BJ (cell line): ENCODE data around the gene PCGF3. TPM values are rescaled to one million over a fixed set of nuclear protein-coding genes. Genes with fewer than 3 reads are reported as not detected.

ENCODE experiments used
- CTCF ChIA-PET: fragments of 350-600 bp; formaldehyde crosslinking; extraction: SDS; loops from one replicate; lab custom pipeline; 2021; ENCODE audit warnings: antibody characterized with exemption, inconsistent platforms; lab: Yijun Ruan, JAX
- POLR2A ChIA-PET: fragments of 300-600 bp; sonication (Branson Sonifier 250); formaldehyde crosslinking; extraction: SDS; loops from one replicate; lab custom pipeline; 2021; ENCODE audit warnings: antibody characterized with exemption; lab: Charles Lee
- DNase-seq: peaks from one replicate; pipeline ENCODE4 v3.0.0-alpha.2; 2011; ENCODE audit warnings: low read depth
- H3K27me3 ChIP-seq: 2 replicates; pipeline ENCODE4 v1.6.0; 2011; ENCODE audit warnings: low read length; ENCODE audit not compliant: control insufficient read depth, insufficient read depth
- H3K36me3 ChIP-seq: 2 replicates; pipeline ENCODE4 v1.5.1; 2011; ENCODE audit warnings: low read length; ENCODE audit not compliant: control insufficient read depth, insufficient read depth
- H3K4me3 ChIP-seq: 2 replicates; pipeline ENCODE4 v1.5.1; 2011; ENCODE audit warnings: low read depth, mild to moderate bottlenecking, control low read depth, low read length
- polyA plus RNA-seq: library from polyadenylated mRNA; depleted of rRNA; stranded (reverse); fragments of >200 nt; gene quantifications from 2 replicates; pipeline ENCODE4 v1.2.3, GENCODE V29; 2011
- TF ChIP-seq, protein P1 (sequence below): IDR thresholded peaks from 2 replicates; pipeline ENCODE4 v1.5.1; 2011; ENCODE audit warnings: low read depth, mild to moderate bottlenecking, control low read depth, inconsistent platforms, low read length, moderate library complexity; ENCODE audit not compliant: insufficient read depth

The PCGF3 gene
- polyA plus RNA-seq, 1 experiment: 37.6 TPM

DNA sequence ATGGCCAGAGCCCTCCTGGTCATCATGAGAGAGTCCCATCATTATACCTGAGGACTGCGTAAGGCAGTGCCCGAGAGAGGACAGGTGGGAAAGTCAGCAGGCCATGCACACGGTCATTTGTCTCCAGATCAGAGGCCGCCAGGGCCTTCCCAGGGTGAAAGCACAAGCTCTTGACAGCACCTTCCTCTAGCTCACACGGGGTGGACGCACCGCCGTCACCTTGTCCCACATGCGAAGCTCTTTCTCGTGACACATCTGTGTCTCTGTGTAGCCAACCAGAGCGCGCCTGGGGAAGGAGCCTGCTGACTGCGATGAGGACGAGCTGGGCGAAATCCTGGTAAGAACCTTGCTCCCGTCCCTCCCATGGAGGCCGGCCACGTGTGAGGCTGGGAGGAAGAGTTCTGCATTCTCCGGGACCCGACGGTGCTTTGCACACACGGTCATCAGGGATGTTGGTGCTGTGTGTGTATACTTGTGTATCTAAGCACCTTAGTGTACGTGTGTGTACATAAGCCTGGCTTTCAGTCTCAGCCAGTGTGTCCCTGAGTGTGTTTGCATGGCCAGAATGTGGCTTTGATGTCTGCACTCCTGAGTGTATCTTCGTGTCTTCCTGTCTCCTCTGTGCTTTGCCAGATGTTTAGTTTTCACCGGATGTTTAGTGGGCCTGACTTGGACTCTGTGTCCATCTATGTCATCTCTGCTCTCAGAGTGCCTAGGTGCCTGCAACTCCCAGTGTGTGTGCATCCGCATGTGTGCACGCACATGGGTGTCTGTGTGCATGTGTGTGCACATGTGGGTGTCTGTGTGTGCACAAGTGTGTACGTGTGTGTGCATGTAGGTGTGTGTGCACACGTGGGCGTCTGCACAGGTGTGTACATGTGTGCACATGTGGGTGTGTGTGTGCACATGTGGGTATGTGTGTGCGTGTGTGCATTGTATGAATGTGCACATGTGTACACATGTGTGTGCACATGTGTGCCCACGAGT, 46.7 kb upstream of the PCGF3 start:
- Histone ChIP-seq H3K27me3 (no peaks in the 10 kb centered on the region), H3K4me3 (no peak overlapping the region), H3K36me3 (no peaks in the 10 kb centered on the region)
- TF ChIP-seq, protein P1, sequence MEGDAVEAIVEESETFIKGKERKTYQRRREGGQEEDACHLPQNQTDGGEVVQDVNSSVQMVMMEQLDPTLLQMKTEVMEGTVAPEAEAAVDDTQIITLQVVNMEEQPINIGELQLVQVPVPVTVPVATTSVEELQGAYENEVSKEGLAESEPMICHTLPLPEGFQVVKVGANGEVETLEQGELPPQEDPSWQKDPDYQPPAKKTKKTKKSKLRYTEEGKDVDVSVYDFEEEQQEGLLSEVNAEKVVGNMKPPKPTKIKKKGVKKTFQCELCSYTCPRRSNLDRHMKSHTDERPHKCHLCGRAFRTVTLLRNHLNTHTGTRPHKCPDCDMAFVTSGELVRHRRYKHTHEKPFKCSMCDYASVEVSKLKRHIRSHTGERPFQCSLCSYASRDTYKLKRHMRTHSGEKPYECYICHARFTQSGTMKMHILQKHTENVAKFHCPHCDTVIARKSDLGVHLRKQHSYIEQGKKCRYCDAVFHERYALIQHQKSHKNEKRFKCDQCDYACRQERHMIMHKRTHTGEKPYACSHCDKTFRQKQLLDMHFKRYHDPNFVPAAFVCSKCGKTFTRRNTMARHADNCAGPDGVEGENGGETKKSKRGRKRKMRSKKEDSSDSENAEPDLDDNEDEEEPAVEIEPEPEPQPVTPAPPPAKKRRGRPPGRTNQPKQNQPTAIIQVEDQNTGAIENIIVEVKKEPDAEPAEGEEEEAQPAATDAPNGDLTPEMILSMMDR: no peak
- CTCF ChIA-PET: interaction anchor here (0.6 kb wide), 1 partner anchor 52 kb away, joined by 3 read pairs; no protein-coding TSS in a partner anchor
- no peak for DNase-seq
- POLR2A ChIA-PET: no interaction called here

DNA sequence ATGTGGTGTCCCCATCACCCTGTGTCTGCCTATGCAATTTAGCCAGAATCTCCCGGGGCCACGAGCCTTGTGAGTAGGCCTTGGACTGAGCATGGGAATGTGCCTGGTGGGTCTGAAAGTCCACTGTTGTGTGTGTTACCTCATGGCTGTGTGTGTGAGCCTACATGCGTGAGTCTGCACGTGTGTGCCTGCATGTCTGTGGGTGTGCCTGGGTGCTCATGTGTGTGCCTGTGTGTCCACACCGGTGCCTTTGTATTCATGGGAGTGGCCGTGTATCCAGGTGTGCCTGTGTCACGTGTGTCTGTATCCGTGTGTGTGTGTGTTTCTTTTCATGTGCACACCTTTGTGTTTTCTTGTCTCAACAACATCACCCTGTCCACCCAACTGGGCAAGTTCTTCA, 45.8 kb upstream of the PCGF3 start:
- TF ChIP-seq, protein P1: no peak
- Histone ChIP-seq H3K27me3 (no peaks in the 10 kb centered on the region), H3K4me3 (no peak overlapping the region), H3K36me3 (no peaks in the 10 kb centered on the region)
- CTCF ChIA-PET: no interaction called here
- POLR2A ChIA-PET: no interaction called here
- no peak for DNase-seq

DNA sequence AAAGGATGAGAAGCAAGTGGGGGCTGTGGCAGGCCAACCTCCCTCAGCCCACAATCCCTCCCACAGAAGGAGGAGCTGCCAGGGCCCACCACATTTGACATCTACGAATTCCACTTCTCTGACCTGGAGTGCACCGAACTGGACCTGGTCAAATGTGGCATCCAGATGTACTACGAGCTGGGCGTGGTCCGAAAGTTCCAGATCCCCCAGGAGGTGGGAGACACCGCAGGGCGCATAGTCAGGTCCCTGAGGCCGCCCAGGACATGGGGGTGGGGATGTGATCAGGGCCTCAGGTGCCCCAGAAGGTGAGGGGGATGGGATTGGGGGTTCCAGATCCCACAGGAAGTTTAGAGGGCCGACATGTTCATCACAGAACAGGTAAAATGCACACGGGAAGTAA, 45.2 kb upstream of the PCGF3 start:
- ChIA-PET CTCF (no interaction called here), POLR2A (no interaction called here)
- H3K36me3 ChIP-seq: no peaks in the 10 kb centered on the region
- H3K4me3 ChIP-seq: no peak overlapping the region
- H3K27me3 ChIP-seq: no peaks in the 10 kb centered on the region
- no peak for DNase-seq
- TF ChIP-seq, protein P1: no peak

DNA sequence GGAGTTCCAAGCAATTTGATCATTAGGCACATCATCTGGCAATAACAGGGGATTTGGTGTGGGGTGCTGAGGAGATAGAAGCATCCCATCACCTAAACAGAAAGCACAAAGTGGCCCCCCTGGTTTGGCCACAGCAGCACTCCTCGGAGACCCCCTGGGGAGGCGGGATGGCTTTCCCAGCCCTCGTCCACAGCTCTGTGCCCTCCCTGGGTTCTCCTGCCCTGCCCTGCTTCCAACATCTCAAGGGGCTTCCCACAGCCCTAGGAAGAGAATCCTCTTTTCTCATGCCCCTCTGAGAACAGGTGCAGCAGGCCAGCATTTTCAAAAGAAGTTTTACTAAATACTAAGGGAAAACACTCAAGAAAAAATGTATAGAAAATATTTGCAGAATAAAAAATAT, 44.4 kb upstream of the PCGF3 start:
- ChIA-PET CTCF (no interaction called here), POLR2A (no interaction called here)
- DNase-seq: no peak
- TF ChIP-seq, protein P1: no peak
- Histone ChIP-seq H3K27me3 (no peaks in the 10 kb centered on the region), H3K4me3 (no peak overlapping the region), H3K36me3 (no peaks in the 10 kb centered on the region)

DNA sequence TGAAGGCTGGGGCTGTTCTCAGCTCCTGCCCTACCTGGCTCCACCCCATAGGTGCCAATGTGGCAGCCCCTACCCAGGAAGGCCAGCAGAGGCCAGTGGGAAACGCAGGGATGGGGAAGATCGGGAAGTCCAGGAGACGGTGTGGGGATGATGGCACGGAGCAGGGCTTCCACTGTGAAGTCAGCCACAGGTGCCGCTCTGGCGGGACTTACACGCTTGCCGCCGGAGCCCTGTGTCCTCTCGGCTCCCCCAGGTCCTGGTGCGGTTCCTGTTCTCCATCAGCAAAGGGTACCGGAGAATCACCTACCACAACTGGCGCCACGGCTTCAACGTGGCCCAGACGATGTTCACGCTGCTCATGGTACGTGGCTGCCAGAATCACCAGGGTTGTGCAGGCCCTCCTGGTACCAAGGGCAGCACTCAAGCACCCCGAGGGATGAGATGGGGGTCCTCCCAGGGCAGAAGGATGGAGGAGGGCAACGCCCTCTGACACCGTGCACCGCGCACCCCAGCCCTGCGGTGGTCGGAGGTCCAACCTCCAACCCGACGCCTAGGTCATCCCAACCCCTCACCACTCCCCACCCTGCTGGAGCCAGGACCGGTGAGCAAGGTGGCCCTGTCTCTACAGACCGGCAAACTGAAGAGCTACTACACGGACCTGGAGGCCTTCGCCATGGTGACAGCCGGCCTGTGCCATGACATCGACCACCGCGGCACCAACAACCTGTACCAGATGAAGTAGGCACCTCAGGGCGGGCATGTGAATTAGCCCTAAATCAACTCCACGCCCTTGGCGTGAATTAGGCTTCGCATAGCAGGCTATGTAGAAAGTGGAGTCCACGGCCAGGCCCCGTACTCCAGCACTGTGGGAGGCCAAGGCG, 43.5 kb upstream of the PCGF3 start:
- no peak for DNase-seq
- no peaks in the 10 kb centered on the region for H3K36me3 ChIP-seq
- H3K27me3 ChIP-seq: no peaks in the 10 kb centered on the region
- TF ChIP-seq, protein P1: no peak
- ChIA-PET POLR2A (interaction anchor here (0.6 kb wide), 1 partner anchor 10 kb away, joined by 16 read pairs; no protein-coding TSS in a partner anchor), CTCF (no interaction called here)
- no peak overlapping the region for H3K4me3 ChIP-seq
